ENCODE results near the gene NEDD4L. TPM values are rescaled to one million over a fixed set of nuclear protein-coding genes. Genes with fewer than 3 reads are reported as not detected.

Gene NEDD4L
- polyA plus RNA-seq, 6 donors from 2014 or later: 3.2 to 5.8 (median 3.5) TPM

- ATAC-seq (ENCODE audit: low read depth in 2 of 2): no peak
- no peaks in the 10 kb centered on the region for H3K27me3 Mint-ChIP-seq
- H3K4me1 Mint-ChIP-seq: no peaks in the 10 kb centered on the region
- no peak for DNase-seq
- H3K36me3 Mint-ChIP-seq: no peaks in the 10 kb centered on the region
- H3K4me3 Mint-ChIP-seq: no peak overlapping the region
- no peaks in the 10 kb centered on the region for H3K9me3 Mint-ChIP-seq
- no peak overlapping the region for H3K27ac Mint-ChIP-seq
Observed at GRCh38 chr18:58351776-58352175, 307.8 kb downstream of the NEDD4L start.

GRCh38 chr18:58353581-58353980 lies 309.6 kb downstream of the NEDD4L start:
- Mint-ChIP-seq H3K27ac (no peak overlapping the region), H3K4me1 (no peaks in the 10 kb centered on the region), H3K36me3 (peaks cover 0 to 5% of the 10 kb centered on the region in 2 donors), H3K27me3 (no peaks in the 10 kb centered on the region), H3K9me3 (no peaks in the 10 kb centered on the region), H3K4me3 (no peak overlapping the region)
- ATAC-seq (ENCODE audit: low read depth in 2 of 2) (no peak), DNase-seq (no peak)

GRCh38 chr18:58354051-58354450 lies 310.0 kb downstream of the NEDD4L start:
- H3K4me1 Mint-ChIP-seq: no peaks in the 10 kb centered on the region
- peak overlapping the region in 1 of 6 donors; percentile 71 for H3K27ac Mint-ChIP-seq
- DNase-seq (no peak), ATAC-seq (ENCODE audit: low read depth in 2 of 2) (no peak)
- no peaks in the 10 kb centered on the region for H3K27me3 Mint-ChIP-seq
- no peaks in the 10 kb centered on the region for H3K9me3 Mint-ChIP-seq
- H3K4me3 Mint-ChIP-seq: no peak overlapping the region
- H3K36me3 Mint-ChIP-seq: peaks cover 0 to 5% of the 10 kb centered on the region in 2 donors

- peak overlapping the region in 1 of 6 donors; percentile 89 for H3K27ac Mint-ChIP-seq
- no peaks in the 10 kb centered on the region for H3K9me3 Mint-ChIP-seq
- DNase-seq: no peak
- H3K4me1 Mint-ChIP-seq: no peaks in the 10 kb centered on the region
- no peak for ATAC-seq (ENCODE audit: low read depth in 2 of 2)
- H3K4me3 Mint-ChIP-seq: no peak overlapping the region
- no peaks in the 10 kb centered on the region for H3K27me3 Mint-ChIP-seq
- peaks cover 0 to 5% of the 10 kb centered on the region in 2 donors for H3K36me3 Mint-ChIP-seq
Observed at GRCh38 chr18:58354791-58355190, 310.8 kb downstream of the NEDD4L start.

GRCh38 chr18:58355243-58355642 lies 311.2 kb downstream of the NEDD4L start:
- no peaks in the 10 kb centered on the region for H3K9me3 Mint-ChIP-seq
- H3K4me1 Mint-ChIP-seq: no peaks in the 10 kb centered on the region
- ATAC-seq (ENCODE audit: low read depth in 2 of 2): no peak
- no peaks in the 10 kb centered on the region for H3K27me3 Mint-ChIP-seq
- DNase-seq: no peak
- no peak overlapping the region for H3K27ac Mint-ChIP-seq
- H3K36me3 Mint-ChIP-seq: peaks cover 0 to 5% of the 10 kb centered on the region in 2 donors
- no peak overlapping the region for H3K4me3 Mint-ChIP-seq

- ATAC-seq (ENCODE audit: low read depth in 2 of 2) (no peak), DNase-seq (no peak)
- Mint-ChIP-seq H3K36me3 (peaks cover 0 to 9% of the 10 kb centered on the region in 2 donors), H3K27me3 (no peaks in the 10 kb centered on the region), H3K9me3 (no peaks in the 10 kb centered on the region), H3K4me3 (no peak overlapping the region), H3K4me1 (no peaks in the 10 kb centered on the region), H3K27ac (no peak overlapping the region)
Observed at GRCh38 chr18:58359218-58359617, 315.2 kb downstream of the NEDD4L start.

GRCh38 chr18:58359620-58360019 lies 315.6 kb downstream of the NEDD4L start:
- Mint-ChIP-seq H3K27me3 (no peaks in the 10 kb centered on the region), H3K4me3 (no peak overlapping the region), H3K27ac (no peak overlapping the region), H3K36me3 (peaks cover 0 to 12% of the 10 kb centered on the region in 2 donors), H3K4me1 (no peaks in the 10 kb centered on the region), H3K9me3 (no peaks in the 10 kb centered on the region)
- no peak for ATAC-seq (ENCODE audit: low read depth in 2 of 2)
- no peak for DNase-seq

- H3K9me3 Mint-ChIP-seq: no peaks in the 10 kb centered on the region
- H3K4me1 Mint-ChIP-seq: no peaks in the 10 kb centered on the region
- no peak overlapping the region for H3K4me3 Mint-ChIP-seq
- peak overlapping the region in 2 of 6 donors; percentile 4 to 76 for H3K27ac Mint-ChIP-seq
- no peak for DNase-seq
- H3K36me3 Mint-ChIP-seq: peaks cover 0 to 12% of the 10 kb centered on the region in 2 donors
- no peak for ATAC-seq (ENCODE audit: low read depth in 2 of 2)
- no peaks in the 10 kb centered on the region for H3K27me3 Mint-ChIP-seq
Observed at GRCh38 chr18:58360324-58360723, 316.3 kb downstream of the NEDD4L start.

- no peaks in the 10 kb centered on the region for H3K27me3 Mint-ChIP-seq
- H3K27ac Mint-ChIP-seq: no peak overlapping the region
- peaks cover 0 to 16% of the 10 kb centered on the region in 2 donors for H3K36me3 Mint-ChIP-seq
- no peak overlapping the region for H3K4me3 Mint-ChIP-seq
- no peaks in the 10 kb centered on the region for H3K9me3 Mint-ChIP-seq
- DNase-seq (no peak), ATAC-seq (ENCODE audit: low read depth in 2 of 2) (no peak)
- H3K4me1 Mint-ChIP-seq: no peaks in the 10 kb centered on the region
Observed at GRCh38 chr18:58361212-58361611, 317.2 kb downstream of the NEDD4L start.

- Mint-ChIP-seq H3K4me1 (no peaks in the 10 kb centered on the region), H3K4me3 (no peak overlapping the region), H3K27ac (no peak overlapping the region), H3K27me3 (no peaks in the 10 kb centered on the region), H3K36me3 (peaks cover 0 to 16% of the 10 kb centered on the region in 2 donors), H3K9me3 (no peaks in the 10 kb centered on the region)
- no peak for ATAC-seq (ENCODE audit: low read depth in 2 of 2)
- DNase-seq: no peak
Observed at GRCh38 chr18:58362027-58362575, 318.1 kb downstream of the NEDD4L start.

- peaks cover 0 to 12% of the 10 kb centered on the region in 2 donors for H3K36me3 Mint-ChIP-seq
- no peaks in the 10 kb centered on the region for H3K9me3 Mint-ChIP-seq
- H3K27me3 Mint-ChIP-seq: no peaks in the 10 kb centered on the region
- no peak overlapping the region for H3K4me3 Mint-ChIP-seq
- ATAC-seq (ENCODE audit: low read depth in 2 of 2) (no peak), DNase-seq (no peak)
- no peaks in the 10 kb centered on the region for H3K4me1 Mint-ChIP-seq
- peak overlapping the region in 2 of 6 donors; percentile 4 to 30 for H3K27ac Mint-ChIP-seq
Observed at GRCh38 chr18:58362829-58363271, 318.8 kb downstream of the NEDD4L start.

- H3K27ac Mint-ChIP-seq: no peak overlapping the region
- no peak overlapping the region for H3K4me3 Mint-ChIP-seq
- no peak for ATAC-seq (ENCODE audit: low read depth in 2 of 2)
- DNase-seq: no peak
- H3K9me3 Mint-ChIP-seq: peaks cover 0 to 2% (median 0%) of the 10 kb centered on the region in 7 donors
- peaks cover 0 to 12% of the 10 kb centered on the region in 2 donors for H3K36me3 Mint-ChIP-seq
- H3K4me1 Mint-ChIP-seq: no peaks in the 10 kb centered on the region
- H3K27me3 Mint-ChIP-seq: no peaks in the 10 kb centered on the region
Observed at GRCh38 chr18:58363767-58364540, 319.9 kb downstream of the NEDD4L start.

GRCh38 chr18:58364876-58365528 lies 321.0 kb downstream of the NEDD4L start:
- Mint-ChIP-seq H3K36me3 (peaks cover 3 to 15% of the 10 kb centered on the region in 2 donors), H3K4me3 (no peak overlapping the region), H3K27ac (no peak overlapping the region), H3K27me3 (no peaks in the 10 kb centered on the region), H3K9me3 (peaks cover 0 to 2% (median 0%) of the 10 kb centered on the region in 7 donors), H3K4me1 (no peaks in the 10 kb centered on the region)
- DNase-seq (no peak), ATAC-seq (ENCODE audit: low read depth in 2 of 2) (no peak)

All from naive B cell (primary cell).